ENCODE measurements around the gene CPZ. TPM values are rescaled to one million over a fixed set of nuclear protein-coding genes. Genes with fewer than 3 reads are reported as not detected.
A peak's percentile ranks its signal among the peaks of the same experiment; 100 is the strongest.

Gene CPZ
- total and polyA plus RNA-seq, 11 donors: 0.13 to 4.8 (median 0.26) TPM; not detected in 2

GRCh38 chr4:8599091-8599460 lies 6.5 kb downstream of the CPZ start:
- peaks cover 0 to 21% (median 2%) of the 10 kb centered on the region in 9 donors for H3K27me3 ChIP-seq
- 77 to 86% (median 82%) methylated on average over 7 to 8 of the region's 8 CpGs for WGBS, 4 donors
- H3K4me1 ChIP-seq: no peaks in the 10 kb centered on the region
- H3K27ac ChIP-seq: no peak overlapping the region
- TF ChIP-seq CTCF (IDR thresholded peaks at IDR 0.05): no peak
- no peak for TF ChIP-seq POLR2A (IDR thresholded peaks at IDR 0.05)
- no peak for DNase-seq
- no peak for ATAC-seq
- H3K36me3 ChIP-seq: no peaks in the 10 kb centered on the region
- H3K9me3 ChIP-seq: no peaks in the 10 kb centered on the region
- intact Hi-C loops (cut with DNase I): loop anchor here in 7 of 10 donors (5.0 to 10.0 kb wide), 2 partner anchors 354 to 357 kb away; no protein-coding TSS in a partner anchor
- H3K4me3 ChIP-seq: no peak overlapping the region

GRCh38 chr4:8599657-8600056 lies 7.1 kb downstream of the CPZ start:
- Histone ChIP-seq H3K9me3 (no peaks in the 10 kb centered on the region), H3K4me1 (no peaks in the 10 kb centered on the region), H3K36me3 (no peaks in the 10 kb centered on the region), H3K27ac (no peak overlapping the region), H3K27me3 (peaks cover 0 to 19% (median 0%) of the 10 kb centered on the region in 9 donors), H3K4me3 (no peak overlapping the region)
- WGBS, 4 donors: 56 to 70% (median 70%) methylated on average over 8 to 9 of the region's 9 CpGs
- no peak for TF ChIP-seq POLR2A (IDR thresholded peaks at IDR 0.05)
- ATAC-seq (no peak), DNase-seq (no peak)
- intact Hi-C loops (cut with DNase I): loop anchor here (5.0 to 10.0 kb wide), 4 partner anchors 285 to 357 kb away; no protein-coding TSS in a partner anchor

- Histone ChIP-seq H3K4me1 (no peaks in the 10 kb centered on the region), H3K27ac (no peak overlapping the region), H3K27me3 (peaks cover 0 to 19% (median 0%) of the 10 kb centered on the region in 9 donors), H3K4me3 (no peak overlapping the region), H3K9me3 (no peaks in the 10 kb centered on the region), H3K36me3 (no peaks in the 10 kb centered on the region)
- DNase-seq (peak in 1 of 5 donors; percentile 33), ATAC-seq (no peak)
- 77 to 90% (median 86%) methylated on average over 9 to 13 of the region's 13 CpGs for WGBS, 4 donors
- TF ChIP-seq CTCF (IDR thresholded peaks at IDR 0.05) (no peak), POLR2A (IDR thresholded peaks at IDR 0.05) (no peak)
- intact Hi-C loops (cut with DNase I): loop anchor here (10.0 kb wide), 2 partner anchors 285 to 315 kb away; no protein-coding TSS in a partner anchor
These were observed 7.7 kb downstream of the CPZ start for GRCh38 chr4:8600266-8600665.

GRCh38 chr4:8600686-8601085 lies 8.1 kb downstream of the CPZ start:
- H3K36me3 ChIP-seq: no peaks in the 10 kb centered on the region
- H3K4me1 ChIP-seq: no peaks in the 10 kb centered on the region
- H3K27me3 ChIP-seq: peaks cover 0 to 19% (median 0%) of the 10 kb centered on the region in 9 donors
- TF ChIP-seq CTCF (IDR thresholded peaks at IDR 0.05): no peak
- TF ChIP-seq POLR2A (IDR thresholded peaks at IDR 0.05): no peak
- H3K9me3 ChIP-seq: no peaks in the 10 kb centered on the region
- no peak overlapping the region for H3K4me3 ChIP-seq
- no peak for ATAC-seq
- intact Hi-C loops (cut with DNase I): loop anchor here (10.0 kb wide), 2 partner anchors 284 to 314 kb away; no protein-coding TSS in a partner anchor
- 73 to 83% (median 81%) methylated on average over 6 to 12 of the region's 12 CpGs for WGBS, 4 donors
- H3K27ac ChIP-seq: no peak overlapping the region
- DNase-seq: peak in 1 of 5 donors; percentile 54

- intact Hi-C loops (cut with DNase I): loop anchor here (10.0 kb wide), 2 partner anchors 284 to 314 kb away; no protein-coding TSS in a partner anchor
- Histone ChIP-seq H3K4me3 (no peak overlapping the region), H3K4me1 (no peaks in the 10 kb centered on the region), H3K27ac (no peak overlapping the region), H3K9me3 (no peaks in the 10 kb centered on the region), H3K36me3 (no peaks in the 10 kb centered on the region), H3K27me3 (peaks cover 0 to 19% (median 0%) of the 10 kb centered on the region in 9 donors)
- TF ChIP-seq POLR2A (IDR thresholded peaks at IDR 0.05) (no peak), CTCF (IDR thresholded peaks at IDR 0.05) (no peak)
- ATAC-seq (no peak), DNase-seq (peak in 1 of 5 donors; percentile 62)
- 85 to 88% (median 86%) methylated on average over 12 to 23 of the region's 23 CpGs for WGBS, 4 donors
These were observed 8.5 kb downstream of the CPZ start for GRCh38 chr4:8601086-8601485.

All from heart left ventricle (tissue), 16 donors.